ENCODE data around the gene RELT.

DNA sequence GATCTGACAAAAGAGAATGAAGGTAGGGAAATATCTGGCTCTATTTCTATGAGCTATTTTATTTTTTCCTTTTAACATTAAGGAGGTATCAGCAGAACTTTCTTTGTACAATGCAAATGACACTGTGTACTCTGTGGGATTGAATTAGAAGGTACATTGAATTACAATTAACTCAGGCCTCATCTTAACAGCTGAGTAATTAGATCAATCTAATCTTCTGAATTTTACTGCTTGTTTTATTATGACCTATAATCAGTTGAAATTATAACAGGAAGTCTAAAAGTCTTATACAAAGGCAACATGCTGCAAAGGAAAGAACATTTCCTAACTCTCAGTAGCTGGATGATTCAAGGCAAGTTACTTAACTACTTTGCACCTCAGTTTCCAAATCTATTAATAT is 69.8 kb downstream of the RELT start:
- TF ChIP-seq POLR2A (IDR thresholded peaks at IDR 0.05) (no peak), CTCF (IDR thresholded peaks at IDR 0.05 in 8 of 11, conservative IDR thresholded peaks at IDR 0.05 in 3 of 11) (no peak), POLR2AphosphoS5 (IDR thresholded peaks at IDR 0.05) (no peak)

Measured in spleen (tissue), 7 donors.